Subcutaneous abdominal adipose tissue (tissue), 5 donors: Measurements from ENCODE around the gene SOBP.

Source experiments
- H3K27ac ChIP-seq: one replicate; pipeline ENCODE4 v1.7.0; 2013; ENCODE audit warnings: low read depth, mild to moderate bottlenecking, inconsistent platforms, low read length, moderate library complexity
- H3K27me3 ChIP-seq, 5 donors: one replicate each; pipeline ENCODE4 v1.7.0; 2013; ENCODE audit warnings: low read length in 5 of 5, inconsistent platforms in 1 of 5; ENCODE audit not compliant: control insufficient read depth in 5 of 5, insufficient read depth in 4 of 5
- H3K36me3 ChIP-seq, 5 donors: one replicate each; pipeline ENCODE4 v1.7.0; 2013; ENCODE audit warnings: low read length in 5 of 5; ENCODE audit not compliant: control insufficient read depth in 5 of 5, insufficient read depth in 5 of 5
- H3K4me1 ChIP-seq, 5 donors: one replicate each; pipeline ENCODE4 v1.7.0; 2013; ENCODE audit warnings: low read length in 5 of 5, mild to moderate bottlenecking in 3 of 5, moderate library complexity in 1 of 5; ENCODE audit not compliant: control insufficient read depth in 5 of 5, insufficient read depth in 5 of 5
- H3K4me3 ChIP-seq, 5 donors: one replicate each; pipeline ENCODE4 v1.7.0; 2013; ENCODE audit warnings: low read length in 5 of 5, low read depth in 1 of 5
- H3K9ac ChIP-seq, 5 donors: one replicate each; pipeline ENCODE4 v1.7.0; 2013; ENCODE audit warnings: low read length in 5 of 5, mild to moderate bottlenecking in 4 of 5, moderate library complexity in 3 of 5
- H3K9me3 ChIP-seq, 5 donors: one replicate each; pipeline ENCODE4 v1.7.0; 2013; ENCODE audit warnings: low read length in 5 of 5; ENCODE audit not compliant: control insufficient read depth in 5 of 5
- donor health status: healthy.
- donor health status: healthy.
- donor health status: healthy.
- donor health status: healthy.
- donor health status: healthy.

SOBP gene

DNA sequence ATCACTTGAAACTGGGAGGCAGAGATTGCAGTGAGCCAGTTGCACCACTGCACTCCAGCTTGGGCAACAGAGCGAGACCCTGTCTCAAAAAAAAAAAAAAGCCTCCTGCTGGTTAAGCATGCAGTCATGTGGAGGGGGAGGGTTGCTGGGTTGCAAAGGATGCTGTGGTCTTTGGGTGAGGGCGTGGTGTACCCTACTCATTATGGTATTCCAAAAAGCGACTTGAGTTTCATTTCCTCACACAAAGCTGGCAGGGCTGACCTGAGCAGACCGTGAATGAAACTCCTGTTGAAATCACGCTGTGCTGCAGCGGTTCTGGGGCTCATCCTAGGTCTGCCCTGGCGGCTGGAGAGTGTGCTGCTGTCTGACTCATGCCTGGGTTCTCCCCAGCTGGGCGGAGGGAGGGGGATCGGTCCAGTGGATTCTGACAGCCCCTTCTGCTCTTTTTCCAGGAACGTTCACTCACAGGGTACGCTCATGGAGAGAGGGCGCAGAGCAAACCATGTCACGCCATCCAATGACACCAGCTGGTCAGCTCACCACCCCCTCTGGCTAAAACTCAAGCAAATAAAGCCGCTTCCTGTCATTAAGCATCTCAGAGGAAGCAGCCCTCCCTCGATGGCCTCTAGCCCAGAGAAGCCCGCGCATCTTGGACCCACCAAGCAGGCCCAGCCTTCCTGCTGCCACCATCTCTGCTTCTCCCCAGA is 168.0 kb downstream of the SOBP start:
- H3K36me3 ChIP-seq, result peaks cover 0 to 3% (median 0%) of the 10 kb centered on the region in 5 donors
- peak overlapping the region in 4 of 5 donors; percentile 2 to 55 (median 36) for H3K4me3 ChIP-seq

DNA sequence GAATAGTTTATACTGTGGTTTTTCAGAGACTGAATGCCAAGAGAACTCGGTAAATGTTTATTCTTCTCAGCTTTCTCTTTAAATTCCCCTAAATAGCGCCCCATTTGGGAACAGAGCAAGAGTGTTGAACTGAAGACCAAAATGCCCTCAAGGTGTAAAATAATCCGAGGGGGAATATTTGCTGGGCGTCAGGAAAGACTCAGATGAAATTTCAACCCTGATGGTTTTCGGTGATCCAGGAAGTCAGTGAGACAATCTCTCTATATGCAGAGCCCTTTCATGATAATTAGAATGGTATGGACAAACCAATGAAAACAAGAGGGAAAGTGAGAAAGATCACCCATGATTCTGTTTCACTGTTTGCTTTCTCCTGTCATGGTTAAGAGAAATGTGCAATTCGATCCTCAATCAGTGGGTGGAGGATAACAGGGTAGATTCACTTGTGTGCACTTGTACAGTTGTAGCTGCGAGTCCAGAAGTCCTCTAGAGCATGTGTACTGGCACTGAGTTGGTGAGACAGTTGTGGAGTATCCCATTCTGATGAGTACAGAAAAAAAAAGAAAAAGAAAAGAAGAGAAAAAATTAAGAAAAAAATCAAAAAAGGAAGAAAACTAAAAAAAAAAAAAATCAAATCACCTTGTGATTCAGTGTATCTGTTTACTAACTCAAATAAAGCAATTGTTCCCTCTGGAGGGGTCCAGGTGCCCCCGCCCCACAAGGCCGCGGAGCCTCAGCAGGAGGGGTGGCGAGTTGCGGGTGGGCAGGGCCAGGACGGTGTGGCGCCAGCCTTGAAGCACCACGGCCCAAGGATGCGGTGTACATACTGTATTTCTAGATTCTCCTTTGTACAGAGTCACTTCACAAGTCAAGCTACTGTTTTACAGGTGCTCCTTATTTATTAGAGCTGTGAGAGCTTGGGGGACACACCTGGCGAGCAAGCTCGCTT is 169.3 kb downstream of the SOBP start:
- H3K36me3 ChIP-seq, result peaks cover 0 to 3% (median 0%) of the 10 kb centered on the region in 5 donors
- no peak overlapping the region for H3K4me3 ChIP-seq
- H3K27me3 ChIP-seq, result no peaks in the 10 kb centered on the region
- peaks cover 0 to 45% (median 38%) of the 10 kb centered on the region in 5 donors for H3K4me1 ChIP-seq
- no peak overlapping the region for H3K9ac ChIP-seq
- no peak overlapping the region for H3K27ac ChIP-seq
- no peaks in the 10 kb centered on the region for H3K9me3 ChIP-seq

More for the DNA sequence above, 168.0 kb downstream of the SOBP start:
- Histone ChIP-seq H3K27me3 (no peaks in the 10 kb centered on the region), H3K27ac (peak overlapping the region; percentile 8), H3K9me3 (no peaks in the 10 kb centered on the region), H3K4me1 (peaks cover 0 to 38% (median 34%) of the 10 kb centered on the region in 5 donors), H3K9ac (peak overlapping the region in 2 of 5 donors; percentile 3 to 40)

DNA sequence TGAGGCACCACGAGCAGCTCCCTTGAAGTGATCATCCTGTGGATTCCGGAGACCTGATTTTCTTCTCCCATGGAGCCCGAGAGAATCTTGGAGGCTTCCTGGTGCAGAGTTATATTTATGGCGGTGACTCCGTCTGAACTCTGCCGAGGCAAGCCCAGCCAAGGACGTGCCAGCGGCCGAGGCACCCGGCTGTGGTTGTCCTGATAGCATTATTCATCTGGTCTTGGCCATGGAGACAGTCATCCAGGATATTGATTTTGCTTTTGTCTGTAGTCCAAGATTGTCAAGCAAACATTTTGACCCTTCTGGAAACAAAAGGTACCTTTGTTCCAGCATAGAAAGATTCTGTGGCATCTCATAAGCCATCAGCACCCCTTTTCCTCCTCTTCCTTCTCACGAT is 170.9 kb downstream of the SOBP start:
- no peaks in the 10 kb centered on the region for H3K27me3 ChIP-seq
- H3K4me1 ChIP-seq, result peaks cover 0 to 34% (median 28%) of the 10 kb centered on the region in 5 donors
- peaks cover 0 to 3% (median 0%) of the 10 kb centered on the region in 5 donors for H3K36me3 ChIP-seq
- no peak overlapping the region for H3K27ac ChIP-seq
- H3K4me3 ChIP-seq, result no peak overlapping the region
- no peak overlapping the region for H3K9ac ChIP-seq
- H3K9me3 ChIP-seq, result no peaks in the 10 kb centered on the region

DNA sequence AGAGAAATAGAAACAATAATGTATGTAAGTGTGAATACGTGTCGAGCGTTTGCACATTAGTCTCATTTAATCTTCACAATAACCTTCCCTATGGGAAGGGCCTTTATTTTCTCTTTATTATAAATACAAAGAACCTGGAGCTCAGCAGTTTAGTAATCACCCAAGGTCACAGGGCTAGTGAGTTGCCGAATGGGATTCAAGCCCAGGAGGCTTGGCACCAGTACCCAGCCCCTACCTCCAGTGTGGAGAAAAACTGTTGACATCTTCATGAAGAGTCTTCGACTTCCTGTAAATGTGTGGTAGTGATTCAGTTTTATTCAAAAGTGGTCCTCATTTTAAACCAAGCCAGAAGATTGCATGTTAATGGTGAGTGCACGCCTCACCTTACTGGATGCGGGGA is 171.4 kb downstream of the SOBP start:
- peaks cover 0 to 33% (median 28%) of the 10 kb centered on the region in 5 donors for H3K4me1 ChIP-seq

DNA sequence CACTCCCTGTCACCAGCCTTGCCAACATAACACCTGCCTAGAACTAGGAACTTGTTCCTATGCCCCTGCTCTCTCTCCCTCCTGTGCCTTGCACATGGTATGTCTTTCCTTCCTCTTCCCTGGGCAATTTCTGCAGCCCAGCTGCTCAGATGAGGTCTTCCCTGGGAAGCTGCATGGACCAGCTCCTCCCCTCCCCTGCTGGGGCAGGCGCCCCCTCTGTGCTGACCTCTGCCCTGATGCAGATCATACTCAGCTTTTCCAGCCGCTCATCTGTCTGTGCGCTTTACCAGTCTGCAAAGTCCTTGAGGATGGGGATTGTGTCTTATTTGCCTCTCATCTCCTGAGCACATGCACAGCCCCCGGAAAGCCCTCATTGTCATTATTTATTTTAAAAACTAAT is 172.4 kb downstream of the SOBP start:
- Histone ChIP-seq H3K9ac (no peak overlapping the region), H3K9me3 (no peaks in the 10 kb centered on the region), H3K27me3 (no peaks in the 10 kb centered on the region), H3K27ac (no peak overlapping the region), H3K4me3 (no peak overlapping the region), H3K36me3 (peaks cover 0 to 3% (median 0%) of the 10 kb centered on the region in 5 donors), H3K4me1 (peaks cover 0 to 38% (median 25%) of the 10 kb centered on the region in 5 donors)

More for the DNA sequence above, 171.4 kb downstream of the SOBP start:
- H3K9ac ChIP-seq, result no peak overlapping the region
- H3K27ac ChIP-seq, result no peak overlapping the region
- H3K27me3 ChIP-seq, result no peaks in the 10 kb centered on the region
- peaks cover 0 to 3% (median 0%) of the 10 kb centered on the region in 5 donors for H3K36me3 ChIP-seq
- no peak overlapping the region for H3K4me3 ChIP-seq
- no peaks in the 10 kb centered on the region for H3K9me3 ChIP-seq

DNA sequence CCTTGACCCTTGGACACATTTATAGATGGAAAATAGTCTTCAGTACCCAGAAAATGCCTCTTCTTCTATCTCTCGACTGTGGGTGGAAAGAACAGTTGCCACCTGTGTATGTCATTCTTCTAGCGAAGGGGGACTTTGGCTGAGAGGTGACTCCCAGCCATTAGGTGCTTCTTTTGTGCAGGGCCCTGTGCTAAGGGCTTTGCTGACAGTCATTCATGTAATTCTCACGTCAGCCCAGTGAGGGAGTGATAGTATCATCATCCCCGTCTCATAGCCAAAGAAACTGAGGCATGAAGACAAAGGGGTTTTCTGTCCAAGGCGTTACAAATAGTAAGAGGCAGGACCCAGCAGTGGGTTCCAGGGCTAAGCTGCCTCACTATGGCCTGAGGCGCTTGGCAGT is 173.4 kb downstream of the SOBP start:
- H3K9me3 ChIP-seq, result no peaks in the 10 kb centered on the region
- H3K4me3 ChIP-seq, result peak overlapping the region in 1 of 5 donors; percentile 28
- H3K27ac ChIP-seq, result no peak overlapping the region
- H3K27me3 ChIP-seq, result no peaks in the 10 kb centered on the region
- peaks cover 0 to 29% (median 23%) of the 10 kb centered on the region in 5 donors for H3K4me1 ChIP-seq
- no peak overlapping the region for H3K9ac ChIP-seq
- H3K36me3 ChIP-seq, result peaks cover 0 to 3% (median 0%) of the 10 kb centered on the region in 5 donors

DNA sequence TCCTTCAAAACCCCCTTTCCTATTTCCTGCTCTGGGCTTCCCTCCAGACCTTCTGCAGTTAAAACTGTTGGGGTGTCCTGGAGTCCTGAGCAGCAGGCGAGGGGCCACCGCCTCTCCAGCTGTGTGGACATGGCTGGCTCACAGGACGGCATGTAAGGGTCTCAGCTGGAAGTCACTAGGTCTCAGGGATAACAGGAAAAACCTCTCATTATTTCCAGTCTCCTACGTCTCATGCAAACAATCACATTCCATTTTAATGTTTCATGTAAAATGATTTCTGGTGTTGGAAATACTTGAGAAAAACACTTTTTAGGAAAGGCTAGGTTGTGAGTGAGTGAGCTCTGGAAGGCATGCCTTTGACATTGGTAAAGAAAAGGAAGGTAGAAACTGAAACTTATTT is 175.5 kb downstream of the SOBP start:
- Histone ChIP-seq H3K4me3 (no peak overlapping the region), H3K36me3 (no peaks in the 10 kb centered on the region), H3K27me3 (no peaks in the 10 kb centered on the region), H3K9me3 (no peaks in the 10 kb centered on the region), H3K27ac (no peak overlapping the region), H3K4me1 (peaks cover 0 to 26% (median 20%) of the 10 kb centered on the region in 5 donors), H3K9ac (no peak overlapping the region)

DNA sequence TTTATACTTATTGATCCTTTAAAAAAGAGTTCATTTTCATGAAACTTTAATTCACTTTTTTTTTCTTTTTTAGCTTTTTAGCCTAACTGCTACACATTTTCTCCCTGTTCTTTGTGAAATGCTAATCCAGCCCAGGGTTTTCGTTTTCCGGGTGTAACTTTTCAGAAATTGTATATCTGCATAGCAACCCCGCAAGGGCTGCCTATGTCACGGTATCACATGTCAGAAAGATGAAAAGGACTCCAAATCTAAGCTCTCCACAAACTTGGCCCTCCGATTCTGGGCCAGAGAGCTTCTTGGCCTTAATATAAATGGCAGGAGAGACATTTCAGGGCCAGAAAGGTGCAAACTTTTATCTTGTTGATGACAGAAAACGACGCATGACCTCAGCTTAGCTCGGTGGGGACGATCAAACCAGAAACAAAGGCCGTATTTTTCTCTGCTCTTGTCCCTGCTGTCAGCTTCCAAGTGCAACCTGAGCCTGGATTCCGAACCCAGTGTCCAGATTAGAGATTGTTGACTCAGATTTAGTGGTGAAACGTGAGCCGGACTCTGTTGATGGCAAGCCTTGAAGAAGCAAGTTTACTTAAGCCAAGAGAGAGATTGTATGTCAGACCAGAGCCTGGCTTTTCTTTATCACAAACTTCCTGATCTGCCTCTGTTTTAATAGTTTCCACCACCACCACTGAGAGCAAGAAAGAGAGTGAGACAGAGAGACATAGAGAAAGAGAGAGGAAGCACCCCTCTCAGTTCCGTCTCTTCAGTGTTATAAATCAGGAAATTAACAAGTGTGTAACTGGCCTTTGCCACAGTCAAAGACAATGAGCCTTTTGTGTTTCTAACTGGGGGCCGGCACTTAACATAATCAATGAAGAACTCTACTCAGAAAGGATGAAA is 176.4 kb downstream of the SOBP start:
- H3K27ac ChIP-seq, result no peak overlapping the region
- peak overlapping the region in 1 of 5 donors; percentile 8 for H3K9ac ChIP-seq
- H3K4me1 ChIP-seq, result peaks cover 2 to 35% (median 29%) of the 10 kb centered on the region in 5 donors
- no peak overlapping the region for H3K4me3 ChIP-seq
- no peaks in the 10 kb centered on the region for H3K9me3 ChIP-seq
- no peaks in the 10 kb centered on the region for H3K36me3 ChIP-seq
- no peaks in the 10 kb centered on the region for H3K27me3 ChIP-seq

DNA sequence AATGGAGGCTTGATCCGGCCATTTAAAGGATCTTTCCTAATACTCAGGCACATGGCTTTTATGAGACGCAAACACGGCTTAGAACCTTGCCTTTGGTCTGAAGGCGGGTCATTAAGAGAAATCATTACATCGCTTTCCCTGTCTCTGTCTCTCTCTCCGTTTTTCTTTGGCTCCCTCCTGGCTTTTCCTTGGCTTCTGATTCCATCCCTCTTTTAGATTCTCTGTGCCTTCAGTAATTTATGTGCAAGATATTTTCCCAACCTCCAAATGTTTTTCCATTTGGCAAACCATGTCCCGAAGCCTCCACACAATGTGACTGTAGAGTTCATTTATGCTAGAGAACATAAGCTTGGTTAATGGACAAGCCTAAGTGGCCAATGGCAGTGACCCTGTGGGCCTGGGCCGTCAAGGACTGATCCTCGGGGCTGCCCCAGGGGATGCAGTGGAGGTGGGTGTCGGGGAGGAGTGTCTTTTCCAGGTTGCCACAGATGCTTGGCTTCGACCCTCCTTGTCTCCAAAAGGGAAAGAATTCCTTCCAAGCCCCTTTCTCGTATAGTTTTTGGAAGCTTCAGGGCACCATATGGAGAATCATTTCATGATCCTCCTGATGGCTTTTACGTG is 177.2 kb downstream of the SOBP start:
- no peaks in the 10 kb centered on the region for H3K9me3 ChIP-seq
- H3K36me3 ChIP-seq, result no peaks in the 10 kb centered on the region
- H3K4me1 ChIP-seq, result peaks cover 2 to 40% (median 33%) of the 10 kb centered on the region in 5 donors
- H3K4me3 ChIP-seq, result no peak overlapping the region
- no peak overlapping the region for H3K27ac ChIP-seq
- H3K27me3 ChIP-seq, result no peaks in the 10 kb centered on the region
- H3K9ac ChIP-seq, result peak overlapping the region in 1 of 5 donors; percentile 8
